ENCODE measurements around the gene C1orf159.
A peak's percentile ranks its signal among the peaks of the same experiment; 100 is the strongest.
"Not testable (repeated sequence)": the region's sequence is repeated elsewhere in the genome, so short reads cannot be mapped to it uniquely, and the experiment has no call there.

The C1orf159 gene

DNA sequence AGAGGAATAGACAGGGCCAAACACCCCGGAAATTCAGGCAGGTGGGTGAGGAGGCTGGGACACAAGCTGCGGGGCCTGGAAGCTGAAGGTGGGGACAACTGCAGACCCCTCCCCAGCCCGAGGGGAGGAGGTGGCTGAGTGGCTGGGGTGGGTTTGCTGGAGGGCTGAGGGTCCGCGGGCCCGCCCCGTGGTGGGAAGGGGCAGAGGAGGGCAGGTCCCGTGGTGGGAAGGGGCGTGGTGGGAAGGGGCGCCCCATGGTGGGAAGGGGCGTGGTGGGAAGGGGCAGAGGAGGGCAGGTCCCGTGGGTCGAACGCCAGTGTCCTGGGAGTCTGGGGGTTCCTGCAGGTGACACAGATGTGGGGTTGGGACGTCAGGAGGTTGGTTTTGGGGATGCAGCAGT is 33.5 kb upstream of the C1orf159 start:
- no peak for DNase-seq (ENCODE audit: low read depth)

DNA sequence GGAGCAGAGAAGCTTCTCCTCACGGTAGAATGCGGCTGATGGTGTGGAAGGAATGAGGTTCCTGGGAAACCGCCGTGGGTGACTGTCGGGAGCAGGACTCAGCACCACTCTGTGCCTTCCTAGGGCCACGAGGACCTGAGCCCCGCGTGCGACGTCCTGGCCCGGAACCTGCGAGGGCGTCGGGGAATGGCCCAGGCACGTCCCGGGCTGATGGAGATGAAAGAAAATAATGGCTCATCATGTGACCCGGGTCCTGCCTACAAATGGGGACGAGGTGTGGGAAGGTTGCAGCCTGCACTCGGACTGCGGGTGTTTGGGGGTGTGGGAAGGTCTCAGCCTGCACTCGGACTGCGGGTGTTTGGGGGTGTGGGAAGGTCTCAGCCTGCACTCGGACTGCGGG is 32.7 kb upstream of the C1orf159 start:
- no peak for DNase-seq (ENCODE audit: low read depth)

DNA sequence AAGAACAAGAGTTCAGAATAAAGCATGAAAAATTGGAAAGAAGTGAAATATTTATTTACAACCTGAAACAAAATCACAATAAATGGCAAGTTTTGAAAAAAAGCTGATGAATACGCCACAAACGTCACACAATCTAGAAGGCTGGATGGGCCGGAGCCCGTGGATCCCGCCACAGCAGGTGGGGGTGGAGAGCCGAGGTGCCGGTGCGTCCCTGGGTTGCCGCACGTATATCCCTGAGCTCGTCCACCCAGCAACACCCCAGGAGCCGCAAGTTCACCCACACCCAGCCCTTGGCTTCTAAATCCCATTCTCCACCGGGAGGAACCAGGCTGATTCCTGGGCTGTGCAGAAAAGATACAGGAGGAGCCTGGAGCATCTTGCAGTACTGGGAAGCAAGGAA is 32.2 kb upstream of the C1orf159 start:
- DNase-seq (ENCODE audit: low read depth): no peak

DNA sequence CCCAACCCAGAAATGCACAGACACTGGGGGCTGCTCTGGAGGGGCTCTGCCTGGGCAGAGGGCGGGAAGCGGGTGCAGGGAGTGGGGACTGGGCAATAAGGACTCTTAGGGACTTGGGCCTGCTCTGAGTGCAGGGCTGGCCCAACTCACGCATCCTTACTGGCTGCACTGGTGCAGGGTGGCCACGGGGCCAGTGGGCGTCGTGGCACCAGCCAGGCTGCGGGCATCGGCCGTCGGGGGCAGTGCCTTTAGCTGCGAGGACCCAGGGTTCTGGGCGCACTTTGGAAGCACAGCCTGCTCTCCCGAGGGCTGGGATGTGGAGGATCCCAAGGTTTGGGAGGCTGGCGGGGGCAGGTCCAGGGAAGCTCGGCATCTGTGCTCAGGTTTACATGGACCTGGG is 30.7 kb upstream of the C1orf159 start:
- no peak for DNase-seq (ENCODE audit: low read depth)

DNA sequence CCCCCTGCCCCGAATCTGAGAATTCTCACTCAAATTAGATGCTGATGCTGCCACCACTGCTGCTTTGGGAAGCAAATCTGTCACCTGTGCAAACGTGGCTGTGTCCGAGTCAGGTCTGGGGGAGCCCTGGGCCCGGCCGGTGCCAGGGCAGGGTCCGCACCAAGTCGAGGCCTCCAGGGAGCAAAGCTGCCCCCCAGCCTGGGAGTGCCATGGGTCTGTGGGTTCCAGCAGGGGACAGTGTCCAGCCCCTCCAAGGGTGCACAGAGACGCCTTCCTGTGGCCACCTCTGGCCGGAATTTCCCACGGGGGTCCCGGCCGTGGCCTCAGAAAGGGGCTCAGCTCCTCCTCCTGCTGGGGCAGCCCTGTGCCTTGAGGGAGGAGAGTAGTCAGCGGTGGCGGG is 30.1 kb upstream of the C1orf159 start:
- DNase-seq (ENCODE audit: low read depth): no peak

DNA sequence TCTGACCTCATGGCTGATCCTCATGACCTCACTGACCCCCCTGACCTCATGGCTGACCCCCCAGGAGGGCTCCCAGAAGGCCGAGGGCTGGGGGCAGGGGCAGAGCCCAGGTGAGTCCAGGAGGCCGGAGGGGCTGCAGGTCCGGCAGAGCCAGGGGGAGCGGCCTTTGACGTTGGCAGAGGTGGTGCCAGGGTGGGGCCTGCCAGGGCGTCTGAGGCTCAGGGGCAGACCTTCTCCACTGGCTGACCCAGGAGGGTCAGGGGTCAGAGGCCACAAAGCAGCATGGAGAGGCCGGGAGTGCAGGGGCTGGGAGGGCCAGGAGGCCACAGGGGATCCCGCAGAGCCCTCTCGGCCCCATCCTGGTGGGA is 29.6 kb upstream of the C1orf159 start:
- DNase-seq (ENCODE audit: low read depth): no peak

DNA sequence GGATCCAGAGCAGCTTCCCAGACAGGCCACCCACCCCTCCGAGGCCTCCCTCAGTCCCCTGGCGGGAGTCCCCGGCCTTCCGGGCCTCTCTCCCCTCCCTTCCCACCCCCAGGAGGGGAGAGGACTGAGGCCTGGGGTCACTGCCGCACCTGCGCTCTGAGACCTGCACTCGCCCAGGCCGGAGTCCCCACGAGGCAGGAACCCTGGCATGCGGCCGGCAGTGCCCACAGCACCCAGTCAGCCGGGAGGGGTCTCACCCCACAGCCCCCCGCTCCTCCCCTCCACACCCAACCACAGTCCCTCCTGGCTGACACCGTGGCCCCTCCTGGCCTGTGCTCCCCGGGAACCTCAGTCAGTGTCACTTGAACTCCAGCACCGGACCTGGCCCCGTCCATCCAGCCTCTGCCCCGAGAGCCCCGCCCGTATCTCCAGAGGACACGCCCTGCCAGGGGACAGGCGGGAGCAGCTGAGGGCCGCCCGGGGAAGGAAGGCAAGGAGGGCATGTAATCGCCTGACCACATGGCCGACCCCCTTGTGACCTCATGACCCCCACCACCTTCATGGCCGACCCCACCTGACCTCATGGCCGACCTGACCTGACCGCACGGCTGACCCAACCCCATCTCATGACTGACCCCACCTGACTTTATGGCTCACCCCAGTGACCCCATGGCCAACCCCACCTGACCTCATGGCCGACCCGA is 29.1 kb upstream of the C1orf159 start:
- no peak for DNase-seq (ENCODE audit: low read depth)

DNA sequence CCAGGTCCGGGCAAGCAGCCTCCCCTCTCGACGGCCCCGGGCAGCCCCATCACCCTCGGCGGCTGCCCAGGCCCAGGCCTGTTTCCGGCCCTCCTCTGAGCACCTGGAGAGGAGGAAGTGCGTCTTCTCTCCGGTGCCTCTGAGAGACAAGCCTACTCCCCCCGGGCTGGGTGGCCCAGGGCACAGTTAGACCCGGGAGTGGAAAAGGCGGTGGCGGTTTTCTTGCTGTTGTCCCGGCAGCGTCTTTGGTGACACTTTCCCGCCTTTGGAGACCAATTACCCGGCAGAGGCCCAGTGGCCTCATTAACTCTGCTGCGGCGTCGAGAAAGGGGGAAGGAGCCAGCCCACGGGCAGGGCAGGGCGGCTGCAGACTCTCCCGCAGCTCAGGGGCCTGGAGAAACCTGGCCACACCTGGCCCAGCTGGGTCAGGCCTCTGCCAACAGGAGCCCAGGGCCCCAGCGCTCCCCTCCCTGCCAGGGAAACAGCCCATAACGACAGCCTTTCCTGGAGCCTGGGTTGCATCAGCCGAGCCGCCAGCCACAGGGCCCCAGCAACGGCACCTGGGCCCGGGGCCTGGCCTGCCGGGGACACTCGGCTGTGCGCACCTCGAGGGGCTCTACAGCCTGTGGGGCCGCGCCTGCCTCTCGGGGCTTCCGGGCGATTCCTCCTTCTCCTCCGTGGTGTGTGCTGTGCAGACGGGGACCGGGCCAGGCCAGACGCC is 28.4 kb upstream of the C1orf159 start:
- DNase-seq (ENCODE audit: low read depth): no peak

DNA sequence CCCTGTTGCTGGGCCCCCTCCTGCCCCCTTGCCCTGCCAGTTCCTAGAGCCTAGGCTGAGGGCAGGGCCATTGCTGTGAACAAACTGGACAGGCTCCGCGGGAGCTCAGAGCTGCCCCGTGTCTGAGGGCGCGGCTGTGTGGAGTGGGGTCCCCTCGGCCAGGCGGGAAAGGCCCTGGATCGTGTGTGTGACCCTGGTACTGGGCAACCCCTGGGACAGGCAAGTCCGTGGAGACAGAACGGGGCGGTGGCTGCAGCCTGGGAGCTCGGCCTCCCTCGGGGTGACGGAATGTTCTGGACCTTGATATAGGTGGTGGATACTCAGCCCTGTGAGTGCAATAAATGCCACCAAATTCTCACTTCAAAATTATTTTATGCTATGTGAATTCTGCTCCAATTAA is 27.7 kb upstream of the C1orf159 start:
- no peak for DNase-seq (ENCODE audit: low read depth)

DNA sequence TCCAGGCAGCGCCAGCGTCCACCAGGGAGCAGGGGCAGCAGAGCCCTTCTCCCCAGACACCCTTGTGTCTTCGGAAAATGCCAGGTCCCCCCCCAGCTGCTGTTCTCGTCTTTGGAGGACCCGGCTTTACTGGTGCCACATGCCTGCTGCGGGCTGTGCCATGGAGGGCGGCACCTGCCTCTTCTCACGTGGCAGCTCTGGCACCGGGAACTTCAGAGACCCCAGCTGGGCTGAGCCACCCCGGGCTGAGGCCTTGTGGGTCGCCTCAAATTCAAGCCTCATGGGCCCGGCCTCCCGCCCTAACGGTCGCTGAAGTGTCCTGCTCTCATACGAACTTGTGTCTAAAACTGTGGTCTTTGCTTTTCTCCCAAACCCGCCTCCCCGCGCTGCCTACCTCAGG is 27.0 kb upstream of the C1orf159 start:
- DNase-seq (ENCODE audit: low read depth): no peak

DNA sequence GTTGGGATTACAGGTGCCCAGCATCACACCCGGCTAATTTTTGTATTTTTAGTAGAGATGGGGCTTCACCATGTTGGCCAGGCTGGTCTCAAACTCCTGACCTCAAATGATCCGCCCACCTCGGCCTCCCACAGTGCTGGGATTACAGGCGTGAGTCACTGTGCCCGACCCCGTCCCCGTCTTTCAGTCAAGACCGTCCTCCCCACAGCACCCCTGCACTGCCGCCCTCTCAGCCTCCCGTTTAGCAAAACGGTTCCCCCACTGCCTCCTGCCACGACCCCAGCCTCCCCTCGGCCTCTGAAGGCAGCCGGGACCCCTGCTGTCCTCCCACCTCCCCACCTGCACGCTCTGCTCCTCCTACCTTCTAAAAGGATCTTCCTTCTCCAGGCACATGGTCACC is 26.5 kb upstream of the C1orf159 start:
- not testable (repeated sequence) for DNase-seq (ENCODE audit: low read depth)

DNA sequence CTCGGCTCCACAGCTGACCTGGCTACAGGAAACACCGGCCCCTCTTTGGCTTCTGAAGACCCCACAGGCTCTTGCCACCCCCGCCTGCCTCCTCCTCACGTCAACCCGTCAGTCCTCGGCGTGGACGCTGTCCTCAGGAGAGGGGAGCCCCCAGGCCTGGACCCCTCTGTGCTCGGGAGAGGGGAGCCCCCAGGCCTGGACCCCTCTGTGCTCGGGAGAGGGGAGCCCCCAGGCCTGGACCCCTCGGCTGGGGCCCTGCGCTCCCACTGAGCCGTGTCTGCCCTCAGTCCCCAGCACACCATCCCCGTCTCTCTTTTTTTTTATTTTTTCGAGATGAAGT is 26.0 kb upstream of the C1orf159 start:
- no peak for DNase-seq (ENCODE audit: low read depth)

DNA sequence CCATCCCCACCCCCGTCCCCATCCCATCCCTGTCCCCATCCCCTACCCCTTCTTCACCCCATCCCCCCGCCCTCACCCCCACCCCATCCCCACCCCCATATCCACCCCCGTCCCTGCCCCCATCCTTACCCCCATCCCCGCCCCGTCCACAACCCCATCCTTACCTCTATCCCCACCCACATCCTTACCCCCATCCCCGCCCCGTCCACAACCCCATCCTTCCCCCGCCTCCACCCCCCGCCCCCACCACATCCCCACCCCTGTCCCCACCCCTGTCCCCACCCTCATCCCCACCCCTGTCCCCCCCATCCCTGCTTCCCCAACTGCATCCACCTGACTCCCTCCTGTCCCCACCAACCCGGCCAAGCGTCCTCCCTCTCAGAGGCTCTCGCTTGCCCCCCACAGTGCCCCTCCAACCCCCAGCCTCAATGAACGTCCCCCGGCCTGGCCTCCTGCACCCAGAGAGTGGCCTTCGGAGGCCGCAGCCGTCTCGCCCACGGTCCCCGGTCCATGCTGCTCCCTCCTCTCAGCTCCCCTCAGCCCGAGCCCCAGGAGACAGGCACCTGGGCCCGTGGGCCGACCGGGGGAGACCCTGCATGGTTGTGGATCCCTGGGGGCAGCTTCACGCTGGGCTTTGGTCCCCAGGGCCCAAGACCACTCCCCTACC is 25.5 kb upstream of the C1orf159 start:
- DNase-seq (ENCODE audit: low read depth): no peak

DNA sequence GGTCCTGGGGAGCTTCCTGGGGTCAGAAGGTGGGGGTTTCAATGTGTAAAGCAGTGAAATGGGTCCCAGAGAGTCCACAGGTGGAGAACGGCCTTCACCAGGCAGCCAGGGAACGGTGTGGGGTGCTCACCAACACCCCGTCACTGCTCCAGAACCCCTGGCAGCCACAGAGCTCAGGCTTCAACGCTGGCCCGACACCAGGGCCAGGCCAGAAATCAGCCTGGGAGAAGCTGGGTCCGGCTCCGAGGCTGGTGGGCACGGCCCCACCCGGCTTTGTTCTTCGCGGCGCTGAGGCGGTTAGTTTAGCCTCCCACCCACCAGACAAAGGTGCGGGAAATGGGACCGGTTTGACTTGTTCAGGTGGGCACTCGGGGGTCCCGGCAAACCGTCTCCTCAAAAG is 24.8 kb upstream of the C1orf159 start:
- no peak for DNase-seq (ENCODE audit: low read depth)

DNA sequence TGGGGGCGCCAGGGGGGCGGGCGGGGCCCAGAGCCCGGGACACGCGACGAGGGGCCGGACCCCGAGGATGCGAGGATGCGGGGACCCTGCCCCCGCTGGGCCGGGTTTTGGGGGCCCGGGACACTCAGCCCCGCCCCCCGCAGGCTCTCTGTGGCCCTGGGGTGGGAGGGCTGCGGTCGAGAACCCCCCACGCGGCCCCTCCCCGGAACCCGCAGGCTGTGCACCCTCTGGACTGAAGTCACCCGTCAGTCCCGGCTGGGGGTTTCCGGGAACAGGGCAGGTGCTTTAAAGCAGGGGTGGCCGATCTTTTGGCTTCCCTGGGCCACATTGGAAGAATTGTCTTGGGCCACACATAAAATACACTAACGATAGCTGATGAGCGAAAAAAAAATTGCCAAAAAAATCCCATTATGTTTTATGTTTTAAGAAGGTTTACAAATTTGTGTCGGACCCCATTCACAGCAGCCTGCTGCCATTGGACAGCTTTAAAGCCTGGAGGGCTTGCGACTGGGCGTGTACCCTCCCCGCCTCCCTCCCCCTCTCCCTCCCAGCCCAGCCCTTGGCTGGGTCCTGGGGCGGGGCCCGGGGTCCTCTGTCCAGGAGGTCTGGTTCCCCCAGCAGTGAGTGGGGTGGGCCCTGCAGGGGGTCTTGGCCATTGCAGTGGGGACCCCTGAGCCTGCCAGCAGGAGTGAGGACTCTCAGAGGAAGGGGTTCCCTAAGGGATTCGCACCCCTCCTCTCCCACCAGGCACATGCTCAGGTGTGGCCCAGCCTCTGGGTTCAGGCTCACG is 21.6 kb upstream of the C1orf159 start:
- no peak for DNase-seq (ENCODE audit: low read depth)

DNA sequence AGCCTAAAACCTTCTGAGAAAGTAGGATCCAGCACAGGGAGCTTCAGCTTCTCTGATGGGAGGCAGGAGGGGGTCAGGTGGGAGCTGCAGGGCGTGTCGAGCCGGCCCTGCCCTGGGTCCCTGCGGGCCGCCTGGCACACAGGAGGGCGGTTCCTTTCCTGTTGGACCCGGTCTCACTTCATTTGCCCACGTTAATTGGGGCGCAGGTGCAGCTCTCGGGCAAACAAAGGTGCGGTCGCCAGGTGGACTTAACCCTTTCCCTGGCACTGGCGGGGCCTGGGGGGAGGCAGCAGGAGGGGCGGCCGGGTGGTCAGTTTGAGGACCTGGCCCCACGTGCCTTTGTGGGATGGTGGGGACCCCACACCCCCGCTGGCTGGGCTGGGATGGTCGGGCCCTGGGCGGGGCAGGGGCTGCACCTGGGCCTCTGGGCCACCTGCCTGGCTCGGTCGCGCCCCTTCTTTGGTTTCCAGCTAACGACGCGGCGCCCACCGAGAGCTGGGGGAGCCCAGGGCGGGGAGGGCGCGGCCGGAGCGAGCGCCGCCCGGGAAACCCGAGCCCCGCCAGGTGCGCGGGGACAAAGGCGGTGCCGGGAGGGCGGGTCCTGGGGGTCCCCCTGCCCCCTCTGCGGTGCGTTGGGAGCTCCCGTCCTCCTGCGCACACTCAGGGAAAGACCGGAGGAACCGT is 20.8 kb upstream of the C1orf159 start:
- DNase-seq (ENCODE audit: low read depth): no peak

DNA sequence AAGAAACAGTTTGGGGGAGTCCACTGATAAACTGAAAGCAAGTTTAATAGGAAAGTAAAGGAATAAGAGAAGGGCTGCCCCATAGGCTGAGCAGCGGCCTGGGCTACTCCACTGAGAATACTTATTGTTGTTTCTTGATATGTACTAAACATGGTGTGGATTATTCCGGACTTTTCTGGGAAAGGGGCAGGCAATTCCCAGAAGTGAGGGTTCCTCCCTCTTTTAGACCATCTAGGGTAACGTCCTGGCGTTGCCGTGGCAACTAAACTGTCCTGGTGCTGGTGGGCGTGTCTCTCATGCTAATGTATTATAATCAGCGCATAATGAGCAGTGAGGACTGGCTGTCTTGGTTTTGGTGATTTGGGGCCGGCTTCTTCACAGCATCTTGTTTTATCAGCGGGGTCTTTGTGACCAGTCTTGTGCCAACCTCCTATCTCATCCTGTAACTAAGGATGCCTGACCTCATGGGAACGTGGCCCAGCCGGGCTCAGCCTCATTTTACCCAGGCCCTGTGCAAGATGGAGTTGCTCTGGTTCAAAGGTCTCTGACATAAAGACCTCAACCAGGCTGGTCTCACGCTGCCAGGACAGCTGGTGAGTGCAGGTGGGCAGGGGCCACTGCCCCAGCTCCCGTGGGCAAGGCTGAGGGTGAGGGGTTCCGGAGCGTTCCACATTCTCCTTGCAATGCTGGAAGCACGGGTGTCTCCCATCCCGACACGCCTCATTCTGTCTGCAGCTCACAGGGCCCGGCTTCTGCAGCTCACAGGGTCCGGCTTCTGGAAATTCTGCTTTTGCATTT is 19.6 kb upstream of the C1orf159 start:
- no peak for DNase-seq (ENCODE audit: low read depth)

DNA sequence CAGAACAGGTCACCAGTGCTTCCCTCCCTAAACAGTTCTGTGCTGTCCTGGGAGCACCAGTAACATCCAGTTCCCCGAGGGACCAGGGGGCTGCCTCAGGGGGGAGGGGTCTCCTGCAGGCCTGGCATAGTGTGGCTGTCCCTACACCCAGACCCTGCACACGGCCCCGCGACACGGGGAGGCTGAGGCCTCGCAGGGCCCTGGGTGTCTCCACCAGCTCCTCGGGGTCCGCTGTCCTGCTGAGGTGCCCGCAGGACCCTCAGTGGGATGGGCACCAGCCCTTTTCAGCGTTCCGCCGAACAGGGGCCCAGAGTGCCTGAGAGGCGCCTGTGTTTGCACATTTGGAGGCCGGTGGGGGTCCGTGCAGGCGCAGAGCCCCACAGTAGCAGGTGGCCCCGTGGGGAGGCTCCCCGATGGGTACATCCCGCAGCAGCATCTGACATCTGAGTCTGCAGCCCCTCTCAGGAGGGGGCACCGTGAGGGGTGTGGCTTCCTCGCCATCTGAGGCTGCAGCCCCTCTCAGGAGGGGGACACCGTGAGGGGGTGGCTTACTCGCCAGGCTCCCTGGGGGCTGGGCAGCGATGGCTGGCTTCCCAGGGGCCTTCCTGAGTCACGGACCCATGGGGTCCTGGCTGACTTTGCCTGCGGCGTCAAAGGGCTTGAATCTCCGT is 18.5 kb upstream of the C1orf159 start:
- DNase-seq (ENCODE audit: low read depth): no peak

DNA sequence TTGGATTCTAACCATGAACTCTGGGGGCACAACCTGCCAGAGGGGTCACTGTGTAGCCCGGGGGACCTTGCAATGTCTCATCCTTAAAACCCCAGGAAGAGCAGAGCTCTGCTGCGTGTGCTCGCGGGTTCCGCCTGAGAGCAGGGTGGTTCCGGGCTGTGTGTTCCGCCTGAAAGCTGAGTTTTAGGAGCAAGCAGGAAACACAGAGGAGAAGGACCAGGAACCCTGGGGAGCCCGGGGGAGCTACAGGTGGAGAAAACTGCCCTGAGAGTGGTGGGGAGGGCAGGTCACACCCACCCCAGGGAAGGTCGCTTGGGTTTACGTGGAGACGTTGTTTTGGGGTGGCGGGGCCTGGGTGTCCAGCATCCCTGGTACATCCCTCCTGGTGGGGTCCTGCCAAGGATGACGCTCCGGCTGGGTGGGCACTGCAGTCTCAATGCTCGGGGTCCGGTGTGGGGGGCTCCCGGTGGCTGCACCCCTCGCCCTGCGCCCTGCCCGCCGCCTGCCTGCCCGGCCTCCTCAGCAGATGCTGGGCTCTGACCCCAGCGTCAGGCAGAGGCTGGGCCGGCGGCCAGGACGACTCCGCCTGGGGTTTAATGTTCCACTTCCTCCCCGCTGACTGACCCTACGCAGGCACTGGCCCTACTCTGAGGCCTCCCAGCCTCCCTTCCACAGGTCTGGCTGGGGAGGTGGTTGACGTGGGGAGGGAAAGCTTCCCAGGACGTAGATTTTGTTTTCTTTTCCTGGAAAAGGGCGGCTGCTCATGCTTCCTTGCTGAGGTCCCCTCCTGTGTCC is 17.3 kb upstream of the C1orf159 start:
- peak; percentile 26 for DNase-seq (ENCODE audit: low read depth)

Measured in stromal cell of bone marrow (primary cell).